Measurements from ENCODE around the gene PHIP. TPM values are rescaled to one million over a fixed set of nuclear protein-coding genes. Genes with fewer than 3 reads are reported as not detected.

PHIP gene
- total and polyA plus RNA-seq, 2 of the 8 experiments (the other 6 are each of a cell fraction or from before 2014, with no cell fraction given), result 7.3 to 56.2 TPM

GRCh38 chr6:78908621-78909020 lies 169.4 kb downstream of the PHIP start (continued):
- TF ChIP-seq, protein P1, sequence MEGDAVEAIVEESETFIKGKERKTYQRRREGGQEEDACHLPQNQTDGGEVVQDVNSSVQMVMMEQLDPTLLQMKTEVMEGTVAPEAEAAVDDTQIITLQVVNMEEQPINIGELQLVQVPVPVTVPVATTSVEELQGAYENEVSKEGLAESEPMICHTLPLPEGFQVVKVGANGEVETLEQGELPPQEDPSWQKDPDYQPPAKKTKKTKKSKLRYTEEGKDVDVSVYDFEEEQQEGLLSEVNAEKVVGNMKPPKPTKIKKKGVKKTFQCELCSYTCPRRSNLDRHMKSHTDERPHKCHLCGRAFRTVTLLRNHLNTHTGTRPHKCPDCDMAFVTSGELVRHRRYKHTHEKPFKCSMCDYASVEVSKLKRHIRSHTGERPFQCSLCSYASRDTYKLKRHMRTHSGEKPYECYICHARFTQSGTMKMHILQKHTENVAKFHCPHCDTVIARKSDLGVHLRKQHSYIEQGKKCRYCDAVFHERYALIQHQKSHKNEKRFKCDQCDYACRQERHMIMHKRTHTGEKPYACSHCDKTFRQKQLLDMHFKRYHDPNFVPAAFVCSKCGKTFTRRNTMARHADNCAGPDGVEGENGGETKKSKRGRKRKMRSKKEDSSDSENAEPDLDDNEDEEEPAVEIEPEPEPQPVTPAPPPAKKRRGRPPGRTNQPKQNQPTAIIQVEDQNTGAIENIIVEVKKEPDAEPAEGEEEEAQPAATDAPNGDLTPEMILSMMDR (IDR thresholded peaks at IDR 0.05; ENCODE audit: control extremely low read depth in 1 of 3, insufficient read depth in 1 of 3, low read depth in 1 of 3, low read length in 3 of 3), result no peak
- TF ChIP-seq POLR2AphosphoS5 (IDR thresholded peaks at IDR 0.05; ENCODE audit: low read depth, low read length), result no peak
- no peak for TF ChIP-seq EP300 (IDR thresholded peaks at IDR 0.05; ENCODE audit: borderline replicate concordance in 1 of 2, low read depth in 2 of 2, low read length in 2 of 2)
- no peak for TF ChIP-seq SRF (IDR thresholded peaks at IDR 0.05; ENCODE audit: low read depth, low read length)
- no peak for TF ChIP-seq SIRT6 (IDR thresholded peaks at IDR 0.05; ENCODE audit: low read length)
- no peak for TF ChIP-seq CREB1 (IDR thresholded peaks at IDR 0.05)
- no peak for TF ChIP-seq FOSL1 (IDR thresholded peaks at IDR 0.05; ENCODE audit: insufficient read depth, low read depth, low read length)

Data from H1 (cell line).